Measurements from ENCODE around the gene DELE1. TPM values are rescaled to one million over a fixed set of nuclear protein-coding genes. Genes with fewer than 3 reads are reported as not detected.

Gene DELE1
- total RNA-seq, 2 donors from 2014 or later: 49.5 to 89.1 TPM

DNA sequence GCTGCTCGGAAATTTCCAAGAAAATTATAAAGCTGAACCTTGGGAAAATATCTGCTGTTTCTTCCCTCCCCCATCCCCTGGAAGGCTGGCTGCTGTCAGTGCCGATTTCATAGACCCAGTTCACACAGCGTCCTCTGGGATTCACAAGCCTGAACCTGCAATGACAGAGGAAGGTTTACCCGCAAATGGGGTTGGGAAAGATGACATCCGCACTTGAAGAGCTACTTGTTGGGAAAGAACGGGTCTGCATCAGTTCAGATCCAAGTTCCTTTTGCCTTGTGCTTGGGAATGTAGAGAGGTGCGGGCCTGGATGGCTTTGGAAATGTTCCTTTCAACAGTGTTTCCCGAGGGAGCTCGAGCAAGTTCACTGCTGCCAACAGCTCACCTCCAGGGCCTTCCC, 20.4 kb downstream of the DELE1 start:
- peaks cover 0 to 43% of the 10 kb centered on the region in 2 donors for H3K4me1 ChIP-seq
- TF ChIP-seq, protein P1, sequence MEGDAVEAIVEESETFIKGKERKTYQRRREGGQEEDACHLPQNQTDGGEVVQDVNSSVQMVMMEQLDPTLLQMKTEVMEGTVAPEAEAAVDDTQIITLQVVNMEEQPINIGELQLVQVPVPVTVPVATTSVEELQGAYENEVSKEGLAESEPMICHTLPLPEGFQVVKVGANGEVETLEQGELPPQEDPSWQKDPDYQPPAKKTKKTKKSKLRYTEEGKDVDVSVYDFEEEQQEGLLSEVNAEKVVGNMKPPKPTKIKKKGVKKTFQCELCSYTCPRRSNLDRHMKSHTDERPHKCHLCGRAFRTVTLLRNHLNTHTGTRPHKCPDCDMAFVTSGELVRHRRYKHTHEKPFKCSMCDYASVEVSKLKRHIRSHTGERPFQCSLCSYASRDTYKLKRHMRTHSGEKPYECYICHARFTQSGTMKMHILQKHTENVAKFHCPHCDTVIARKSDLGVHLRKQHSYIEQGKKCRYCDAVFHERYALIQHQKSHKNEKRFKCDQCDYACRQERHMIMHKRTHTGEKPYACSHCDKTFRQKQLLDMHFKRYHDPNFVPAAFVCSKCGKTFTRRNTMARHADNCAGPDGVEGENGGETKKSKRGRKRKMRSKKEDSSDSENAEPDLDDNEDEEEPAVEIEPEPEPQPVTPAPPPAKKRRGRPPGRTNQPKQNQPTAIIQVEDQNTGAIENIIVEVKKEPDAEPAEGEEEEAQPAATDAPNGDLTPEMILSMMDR (IDR thresholded peaks at IDR 0.05): no peak
- no peaks in the 10 kb centered on the region for H3K27me3 ChIP-seq
- peaks cover 7% of the 10 kb centered on the region for H3K36me3 ChIP-seq
- no peak for DNase-seq (ENCODE audit: low spot score)
- no peak overlapping the region for H3K4me3 ChIP-seq
- H3K27ac ChIP-seq: no peak overlapping the region
- no peaks in the 10 kb centered on the region for H3K9me3 ChIP-seq

DNA sequence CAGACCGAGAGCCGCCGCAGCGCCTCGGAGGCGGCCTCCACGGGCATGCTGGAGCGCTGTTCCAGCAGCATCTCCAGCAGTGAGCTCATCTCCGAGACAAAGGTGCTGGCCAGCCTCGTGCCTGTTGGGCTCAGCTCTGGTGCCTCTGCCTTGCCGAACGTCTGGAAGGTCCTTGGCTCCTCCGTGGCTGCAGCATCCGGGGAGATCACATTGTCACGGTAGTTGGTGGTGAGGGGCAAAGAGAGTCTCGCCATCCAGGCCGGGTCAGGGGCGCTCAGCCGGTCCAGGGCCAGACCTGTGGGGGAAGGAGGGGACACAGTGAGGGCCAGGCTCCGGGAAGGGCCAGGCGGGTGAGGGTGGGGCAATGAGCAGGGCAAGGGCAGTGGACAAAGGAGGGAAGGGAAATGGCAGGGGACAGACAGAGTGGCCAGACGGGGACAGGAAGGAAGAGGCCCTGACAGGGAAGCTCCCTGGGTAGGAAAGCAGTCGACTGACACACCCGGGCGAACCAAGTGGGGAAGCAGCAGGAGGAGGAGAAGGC, 21.9 kb downstream of the DELE1 start:
- H3K4me3 ChIP-seq: no peak overlapping the region
- H3K36me3 ChIP-seq: peaks cover 2% of the 10 kb centered on the region
- TF ChIP-seq, protein P1 (IDR thresholded peaks at IDR 0.05): no peak
- no peaks in the 10 kb centered on the region for H3K27me3 ChIP-seq
- H3K27ac ChIP-seq: no peak overlapping the region
- no peaks in the 10 kb centered on the region for H3K9me3 ChIP-seq
- DNase-seq (ENCODE audit: low spot score): no peak
- H3K4me1 ChIP-seq: peaks cover 0 to 43% of the 10 kb centered on the region in 2 donors

DNA sequence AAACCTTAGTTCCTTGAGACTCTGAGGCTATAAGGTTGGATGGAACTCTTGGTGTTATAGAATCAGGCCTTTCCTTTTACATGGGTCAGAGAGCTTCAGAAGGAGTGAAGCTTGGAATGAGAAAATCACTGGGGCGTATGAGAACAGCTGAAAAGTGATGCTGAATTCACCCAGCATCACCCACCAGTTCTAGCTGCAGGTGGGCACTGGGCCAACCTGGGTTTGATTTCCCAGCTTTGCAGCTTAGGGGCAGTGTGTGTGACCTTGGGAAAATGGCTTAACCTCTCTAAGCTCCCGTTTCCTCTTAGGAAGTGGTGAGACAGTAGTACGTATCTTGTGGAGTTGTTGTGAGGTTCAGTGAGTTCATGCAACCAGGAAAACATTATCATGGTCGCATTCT, 23.6 kb downstream of the DELE1 start:
- DNase-seq (ENCODE audit: low spot score): no peak
- TF ChIP-seq, protein P1 (IDR thresholded peaks at IDR 0.05): no peak

DNA sequence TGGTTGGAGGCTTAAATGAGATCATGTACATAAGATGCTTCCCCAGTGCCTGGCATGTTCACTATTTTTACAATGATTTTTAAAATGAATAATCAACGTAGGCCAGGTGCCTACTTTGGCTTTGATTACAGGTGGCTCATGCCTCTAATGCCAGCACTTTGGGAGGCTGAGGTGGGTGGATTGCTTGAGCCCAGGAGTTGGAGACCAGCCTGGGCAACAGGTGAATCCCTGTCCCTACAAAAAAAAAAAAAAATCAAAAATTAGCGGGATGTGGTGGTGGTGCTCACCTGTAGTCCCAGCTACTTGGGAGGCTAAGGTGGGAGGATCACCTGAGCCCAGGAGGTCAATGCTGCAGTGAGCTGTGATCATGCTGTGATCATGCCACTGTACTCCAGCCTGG, 25.1 kb downstream of the DELE1 start:
- no peak overlapping the region for H3K4me3 ChIP-seq
- peaks cover 5% of the 10 kb centered on the region for H3K36me3 ChIP-seq
- no peak overlapping the region for H3K27ac ChIP-seq

More for the DNA sequence above, 23.6 kb downstream of the DELE1 start:
- Histone ChIP-seq H3K27ac (no peak overlapping the region), H3K9me3 (no peaks in the 10 kb centered on the region), H3K4me1 (peaks cover 0 to 41% of the 10 kb centered on the region in 2 donors), H3K27me3 (no peaks in the 10 kb centered on the region), H3K36me3 (peaks cover 5% of the 10 kb centered on the region), H3K4me3 (no peak overlapping the region)

DNA sequence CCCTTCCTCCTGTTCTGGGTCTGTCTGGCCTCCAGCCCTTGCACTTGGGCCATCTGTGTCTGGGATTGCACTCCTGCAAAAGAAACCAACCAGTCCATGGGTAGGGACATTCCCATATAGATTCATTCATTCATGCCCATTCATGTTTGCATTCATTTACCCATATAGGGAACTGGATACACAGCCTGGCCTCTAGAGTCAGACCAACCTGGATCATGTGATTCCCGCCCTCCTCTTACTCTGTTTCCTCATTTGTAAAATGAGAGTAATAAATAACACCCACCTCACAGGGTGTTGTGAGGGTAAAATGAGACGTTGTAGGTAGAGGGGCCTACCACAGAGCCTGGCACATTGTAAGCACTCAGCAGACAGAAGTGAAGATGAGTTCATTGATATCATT, 25.8 kb downstream of the DELE1 start:
- TF ChIP-seq, protein P1 (IDR thresholded peaks at IDR 0.05): no peak

More for the DNA sequence above, 25.1 kb downstream of the DELE1 start:
- TF ChIP-seq, protein P1 (IDR thresholded peaks at IDR 0.05): no peak
- Histone ChIP-seq H3K4me1 (peaks cover 0 to 34% of the 10 kb centered on the region in 2 donors), H3K9me3 (no peaks in the 10 kb centered on the region), H3K27me3 (no peaks in the 10 kb centered on the region)
- DNase-seq (ENCODE audit: low spot score): no peak

More for the DNA sequence above, 25.8 kb downstream of the DELE1 start:
- H3K9me3 ChIP-seq: no peaks in the 10 kb centered on the region
- H3K4me1 ChIP-seq: peaks cover 0 to 33% of the 10 kb centered on the region in 2 donors
- no peak overlapping the region for H3K4me3 ChIP-seq
- H3K27ac ChIP-seq: no peak overlapping the region
- no peak for DNase-seq (ENCODE audit: low spot score)
- H3K27me3 ChIP-seq: no peaks in the 10 kb centered on the region
- H3K36me3 ChIP-seq: peaks cover 5% of the 10 kb centered on the region

Measured in right atrium auricular region (tissue), 2 donors.